H1 (cell line): ENCODE results near the gene PVR.

Experiments
- ATF3 ChIP-seq: IDR thresholded peaks from 2 replicates; pipeline ENCODE4 v1.6.1; 2011; ENCODE audit warnings: low read depth, mild to moderate bottlenecking, low read length; ENCODE audit not compliant: insufficient read depth
- EZH2 ChIP-seq: fragments of 200-600 bp; sonication (generic); IDR thresholded peaks from 2 replicates; pipeline ENCODE4 v1.7.1; 2012; ENCODE audit warnings: low read depth, mild to moderate bottlenecking, moderate library complexity, low read length, inconsistent platforms; ENCODE audit not compliant: severe bottlenecking
- KDM5A ChIP-seq: fragments of 200-600 bp; IDR thresholded peaks from 2 replicates; pipeline ENCODE4 v1.7.1; 2012; ENCODE audit warnings: mild to moderate bottlenecking, low read length, inconsistent platforms, mixed read lengths
- MAFK ChIP-seq: IDR thresholded peaks from 2 replicates; pipeline ENCODE4 v1.6.1; 2012; ENCODE audit warnings: low read depth, mild to moderate bottlenecking, improper control_type of control experiment, low read length
- NANOG ChIP-seq: IDR thresholded peaks from 2 replicates; pipeline ENCODE4 v1.6.1; 2011; ENCODE audit warnings: low read length, low read depth, mild to moderate bottlenecking, inconsistent platforms; ENCODE audit not compliant: insufficient read depth, poor library complexity, severe bottlenecking
- NRF1 ChIP-seq: IDR thresholded peaks from 2 replicates; pipeline ENCODE4 v1.6.1; 2011; ENCODE audit warnings: mild to moderate bottlenecking, low read depth, low read length, improper control_type of control experiment
- POLR2A ChIP-seq, 2 experiments: IDR thresholded peaks; 1 replicate in 1 of 2; 2 replicates in 1 of 2; pipeline ENCODE4 v1.6.1; 2011; ENCODE audit warnings: low read depth in 2 of 2, low read length in 2 of 2, mild to moderate bottlenecking in 2 of 2; ENCODE audit errors: control extremely low read depth in 1 of 2
- POLR2AphosphoS5 ChIP-seq: IDR thresholded peaks from 2 replicates; pipeline ENCODE4 v1.6.1; 2011; ENCODE audit warnings: low read depth, low read length
- RFX5 ChIP-seq: IDR thresholded peaks from 2 replicates; pipeline ENCODE4 v1.6.1; 2011; ENCODE audit warnings: low read depth, low read length, improper control_type of control experiment, borderline replicate concordance
- SIN3A ChIP-seq, 2 experiments: IDR thresholded peaks in 1 of 2; conservative IDR thresholded peaks in 1 of 2; 2 replicates each; pipeline ENCODE4 v1.6.1; 2011 to 2012; ENCODE audit warnings: low read length in 2 of 2, improper control_type of control experiment in 1 of 2, low read depth in 1 of 2, mild to moderate bottlenecking in 1 of 2
- TF ChIP-seq, protein P1 (sequence below), 3 experiments: IDR thresholded peaks; 1 replicate in 2 of 3; 2 replicates in 1 of 3; pipeline versions ENCODE4 v1.5.1 to v1.6.1; 2011; ENCODE audit warnings: low read length in 3 of 3, mild to moderate bottlenecking in 3 of 3, inconsistent platforms in 2 of 3, low read depth in 1 of 3, moderate library complexity in 1 of 3; ENCODE audit not compliant: insufficient read depth in 1 of 3; ENCODE audit errors: control extremely low read depth in 1 of 3
- TF ChIP-seq, protein P2 (sequence below): IDR thresholded peaks from 2 replicates; pipeline ENCODE4 v1.6.1; 2012; ENCODE audit warnings: low read length, inconsistent platforms

DNA sequence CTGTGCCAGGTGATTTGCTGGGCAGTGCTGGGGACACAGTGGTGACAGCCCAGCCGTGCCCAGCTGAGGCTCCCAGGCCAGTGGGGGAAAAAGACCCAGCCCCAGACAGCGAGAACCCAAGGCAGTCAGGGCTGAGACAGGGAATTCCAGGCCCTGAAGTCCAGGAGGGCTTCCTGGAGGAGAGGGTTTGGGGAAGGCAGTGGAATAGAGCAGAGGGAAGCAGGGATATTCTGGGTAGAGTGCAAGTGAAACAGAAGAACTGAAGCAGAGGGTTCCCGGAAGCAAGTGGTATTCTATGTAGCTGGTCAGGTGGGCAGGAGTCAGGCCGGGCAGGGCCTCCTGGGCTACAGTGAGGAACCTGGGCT lies 53.9 kb downstream of the PVR start:
- TF ChIP-seq KDM5A, result no peak
- no peak for TF ChIP-seq POLR2A (IDR thresholded peaks at IDR 0.05; ENCODE audit: control extremely low read depth in 1 of 2, low read depth in 2 of 2, low read length in 2 of 2)
- no peak for TF ChIP-seq RFX5
- TF ChIP-seq, protein P1, sequence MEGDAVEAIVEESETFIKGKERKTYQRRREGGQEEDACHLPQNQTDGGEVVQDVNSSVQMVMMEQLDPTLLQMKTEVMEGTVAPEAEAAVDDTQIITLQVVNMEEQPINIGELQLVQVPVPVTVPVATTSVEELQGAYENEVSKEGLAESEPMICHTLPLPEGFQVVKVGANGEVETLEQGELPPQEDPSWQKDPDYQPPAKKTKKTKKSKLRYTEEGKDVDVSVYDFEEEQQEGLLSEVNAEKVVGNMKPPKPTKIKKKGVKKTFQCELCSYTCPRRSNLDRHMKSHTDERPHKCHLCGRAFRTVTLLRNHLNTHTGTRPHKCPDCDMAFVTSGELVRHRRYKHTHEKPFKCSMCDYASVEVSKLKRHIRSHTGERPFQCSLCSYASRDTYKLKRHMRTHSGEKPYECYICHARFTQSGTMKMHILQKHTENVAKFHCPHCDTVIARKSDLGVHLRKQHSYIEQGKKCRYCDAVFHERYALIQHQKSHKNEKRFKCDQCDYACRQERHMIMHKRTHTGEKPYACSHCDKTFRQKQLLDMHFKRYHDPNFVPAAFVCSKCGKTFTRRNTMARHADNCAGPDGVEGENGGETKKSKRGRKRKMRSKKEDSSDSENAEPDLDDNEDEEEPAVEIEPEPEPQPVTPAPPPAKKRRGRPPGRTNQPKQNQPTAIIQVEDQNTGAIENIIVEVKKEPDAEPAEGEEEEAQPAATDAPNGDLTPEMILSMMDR (IDR thresholded peaks at IDR 0.05; ENCODE audit: control extremely low read depth in 1 of 3, insufficient read depth in 1 of 3, low read depth in 1 of 3, low read length in 3 of 3), result no peak
- TF ChIP-seq MAFK, result no peak
- TF ChIP-seq NRF1, result no peak
- no peak for TF ChIP-seq NANOG
- TF ChIP-seq, protein P2, sequence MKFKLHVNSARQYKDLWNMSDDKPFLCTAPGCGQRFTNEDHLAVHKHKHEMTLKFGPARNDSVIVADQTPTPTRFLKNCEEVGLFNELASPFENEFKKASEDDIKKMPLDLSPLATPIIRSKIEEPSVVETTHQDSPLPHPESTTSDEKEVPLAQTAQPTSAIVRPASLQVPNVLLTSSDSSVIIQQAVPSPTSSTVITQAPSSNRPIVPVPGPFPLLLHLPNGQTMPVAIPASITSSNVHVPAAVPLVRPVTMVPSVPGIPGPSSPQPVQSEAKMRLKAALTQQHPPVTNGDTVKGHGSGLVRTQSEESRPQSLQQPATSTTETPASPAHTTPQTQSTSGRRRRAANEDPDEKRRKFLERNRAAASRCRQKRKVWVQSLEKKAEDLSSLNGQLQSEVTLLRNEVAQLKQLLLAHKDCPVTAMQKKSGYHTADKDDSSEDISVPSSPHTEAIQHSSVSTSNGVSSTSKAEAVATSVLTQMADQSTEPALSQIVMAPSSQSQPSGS, result no peak
- no peak for TF ChIP-seq EZH2
- no peak for TF ChIP-seq SIN3A (conservative IDR thresholded peaks at IDR 0.05 in 1 of 2, IDR thresholded peaks at IDR 0.05 in 1 of 2; ENCODE audit: low read depth in 1 of 2, low read length in 2 of 2)
- TF ChIP-seq ATF3, result no peak
- no peak for TF ChIP-seq POLR2AphosphoS5
